Thoracic aorta (tissue), 2 donors: ENCODE data around the gene CMTM2. TPM values are rescaled to one million over a fixed set of nuclear protein-coding genes. Genes with fewer than 3 reads are reported as not detected.

Experiments
- ATAC-seq: fragments of 150-250 bp; one replicate; pipeline ENCODE4 v1.8.0; 2017; ENCODE audit warnings: low read depth; ENCODE audit not compliant: insufficient number of reproducible peaks, low FRiP score
- DNase-seq: peaks from one replicate; pipeline ENCODE4 v3.0.0-alpha.2; 2020; ENCODE audit warnings: low spot score
- H3K27ac ChIP-seq, 2 donors: fragments of 200-600 bp; sonication (generic); 1 replicate in 1 of 2; 2 replicates in 1 of 2; pipeline ENCODE4 v1.5.1; 2016; ENCODE audit warnings: mild to moderate bottlenecking in 2 of 2, moderate library complexity in 2 of 2
- H3K27me3 ChIP-seq: fragments of 200-600 bp; sonication (generic); replicated peaks from 2 replicates; pipeline ENCODE4 v1.6.0; 2016; ENCODE audit warnings: mild to moderate bottlenecking; ENCODE audit not compliant: insufficient read depth
- H3K36me3 ChIP-seq: fragments of 200-600 bp; sonication (generic); one replicate; pipeline ENCODE4 v1.5.1; 2016
- H3K4me1 ChIP-seq, 2 donors: fragments of 200-600 bp; sonication (generic); 1 replicate in 1 of 2; 2 replicates in 1 of 2; pipeline versions ENCODE4 v1.5.1 to v1.6.0; 2016; ENCODE audit warnings: low read depth in 2 of 2, mild to moderate bottlenecking in 1 of 2; ENCODE audit not compliant: control insufficient read depth in 1 of 2
- H3K4me3 ChIP-seq: fragments of 200-600 bp; sonication (generic); 2 replicates; pipeline ENCODE4 v1.5.1; 2016; ENCODE audit warnings: mild to moderate bottlenecking
- H3K9me3 ChIP-seq: fragments of 200-600 bp; sonication (generic); 2 replicates; pipeline ENCODE4 v1.5.1; 2016
- total RNA-seq, 2 donors: library from RNA; depleted of rRNA; stranded (reverse); fragments of >200 nt; gene quantifications; one replicate each; pipeline versions ENCODE4 v1.1.0 to v1.2.3, GENCODE V29; 2016
- TF ChIP-seq, protein P1 (sequence below): fragments of 200-600 bp; sonication (generic); IDR thresholded peaks from one replicate; pipeline ENCODE4 v1.5.1; 2019; ENCODE audit warnings: antibody characterized with exemption

CMTM2 gene
- total RNA-seq, 2 donors from 2014 or later: 1.7 TPM; not detected in 1

DNA sequence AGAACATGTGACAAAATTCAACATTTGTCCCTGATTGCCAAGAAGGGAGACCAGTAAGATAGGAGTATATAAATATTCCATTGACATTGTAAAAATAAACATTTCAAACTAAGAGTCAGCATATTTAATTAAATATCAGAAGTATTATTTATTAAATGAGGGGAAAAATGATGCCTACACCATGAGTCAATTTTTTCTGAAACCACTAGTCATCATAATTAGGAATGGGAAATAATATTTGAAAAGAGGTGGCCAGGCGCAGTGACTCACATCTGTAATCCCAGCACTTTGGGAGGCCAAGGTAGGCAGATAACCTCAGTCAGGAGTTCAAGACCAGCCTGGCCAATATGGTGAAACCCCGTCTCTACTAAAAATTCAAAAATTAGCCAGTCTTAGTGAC lies 10.9 kb upstream of the CMTM2 start:
- peaks cover 9 to 20% of the 10 kb centered on the region in 2 donors for H3K4me1 ChIP-seq
- no peak overlapping the region for H3K4me3 ChIP-seq
- no peak overlapping the region for H3K27ac ChIP-seq
- H3K9me3 ChIP-seq: no peaks in the 10 kb centered on the region
- ATAC-seq (no peak), DNase-seq (no peak)
- H3K27me3 ChIP-seq: no peaks in the 10 kb centered on the region
- TF ChIP-seq, protein P1, sequence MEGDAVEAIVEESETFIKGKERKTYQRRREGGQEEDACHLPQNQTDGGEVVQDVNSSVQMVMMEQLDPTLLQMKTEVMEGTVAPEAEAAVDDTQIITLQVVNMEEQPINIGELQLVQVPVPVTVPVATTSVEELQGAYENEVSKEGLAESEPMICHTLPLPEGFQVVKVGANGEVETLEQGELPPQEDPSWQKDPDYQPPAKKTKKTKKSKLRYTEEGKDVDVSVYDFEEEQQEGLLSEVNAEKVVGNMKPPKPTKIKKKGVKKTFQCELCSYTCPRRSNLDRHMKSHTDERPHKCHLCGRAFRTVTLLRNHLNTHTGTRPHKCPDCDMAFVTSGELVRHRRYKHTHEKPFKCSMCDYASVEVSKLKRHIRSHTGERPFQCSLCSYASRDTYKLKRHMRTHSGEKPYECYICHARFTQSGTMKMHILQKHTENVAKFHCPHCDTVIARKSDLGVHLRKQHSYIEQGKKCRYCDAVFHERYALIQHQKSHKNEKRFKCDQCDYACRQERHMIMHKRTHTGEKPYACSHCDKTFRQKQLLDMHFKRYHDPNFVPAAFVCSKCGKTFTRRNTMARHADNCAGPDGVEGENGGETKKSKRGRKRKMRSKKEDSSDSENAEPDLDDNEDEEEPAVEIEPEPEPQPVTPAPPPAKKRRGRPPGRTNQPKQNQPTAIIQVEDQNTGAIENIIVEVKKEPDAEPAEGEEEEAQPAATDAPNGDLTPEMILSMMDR: no peak
- H3K36me3 ChIP-seq: no peaks in the 10 kb centered on the region

DNA sequence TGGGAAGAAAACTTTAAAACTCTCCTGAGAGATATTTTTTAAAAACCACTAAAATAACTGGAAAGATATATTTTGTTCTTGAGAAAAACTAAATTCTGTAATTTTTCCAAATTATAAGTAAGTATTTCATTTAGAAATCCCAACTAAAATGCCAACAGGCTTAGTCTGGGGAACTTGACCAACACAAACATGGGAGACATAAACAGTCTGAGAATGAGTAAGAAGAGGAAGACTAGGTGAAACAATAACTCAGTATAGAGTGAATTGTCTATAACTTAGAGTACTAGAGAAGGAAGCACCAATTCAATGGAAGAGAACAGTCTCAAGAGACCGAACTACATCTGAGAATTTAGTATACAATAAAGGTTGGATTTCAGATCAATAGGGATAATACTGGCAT lies 10.1 kb upstream of the CMTM2 start:
- H3K27me3 ChIP-seq: no peaks in the 10 kb centered on the region
- no peaks in the 10 kb centered on the region for H3K36me3 ChIP-seq
- no peak overlapping the region for H3K27ac ChIP-seq
- H3K9me3 ChIP-seq: no peaks in the 10 kb centered on the region
- TF ChIP-seq, protein P1: no peak
- DNase-seq: no peak
- no peak for ATAC-seq
- H3K4me1 ChIP-seq: peaks cover 9 to 20% of the 10 kb centered on the region in 2 donors
- H3K4me3 ChIP-seq: no peak overlapping the region

DNA sequence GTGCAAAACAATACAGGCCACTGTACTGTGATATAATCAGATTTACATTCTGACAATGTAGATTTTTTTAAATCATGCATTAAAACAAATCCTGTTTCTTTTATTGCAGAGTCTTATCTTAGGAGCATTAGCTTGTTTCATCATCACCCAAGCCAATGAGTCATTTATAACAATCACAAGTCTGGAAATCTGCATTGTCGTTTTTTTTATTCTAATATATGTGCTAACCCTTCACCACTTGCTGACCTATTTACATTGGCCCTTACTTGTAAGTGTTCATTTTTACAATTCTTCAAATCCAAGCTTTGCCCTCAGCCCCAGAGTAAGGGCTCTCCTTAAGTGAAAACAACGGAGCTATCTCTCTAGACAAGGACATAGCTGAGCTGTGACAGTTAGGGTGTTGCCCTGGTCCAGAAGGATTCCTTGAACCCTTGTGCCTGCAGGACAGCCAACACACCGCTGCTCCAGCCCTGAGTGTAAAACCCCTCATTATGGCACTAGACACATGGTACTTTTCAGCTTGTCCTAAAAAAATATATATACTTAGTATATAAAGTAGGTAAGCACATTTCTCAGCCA lies 9.3 kb upstream of the CMTM2 start:
- H3K9me3 ChIP-seq: no peaks in the 10 kb centered on the region
- no peak overlapping the region for H3K4me3 ChIP-seq
- peaks cover 9 to 20% of the 10 kb centered on the region in 2 donors for H3K4me1 ChIP-seq
- no peak overlapping the region for H3K27ac ChIP-seq
- DNase-seq (no peak), ATAC-seq (no peak)
- no peaks in the 10 kb centered on the region for H3K36me3 ChIP-seq
- no peaks in the 10 kb centered on the region for H3K27me3 ChIP-seq
- TF ChIP-seq, protein P1: no peak

DNA sequence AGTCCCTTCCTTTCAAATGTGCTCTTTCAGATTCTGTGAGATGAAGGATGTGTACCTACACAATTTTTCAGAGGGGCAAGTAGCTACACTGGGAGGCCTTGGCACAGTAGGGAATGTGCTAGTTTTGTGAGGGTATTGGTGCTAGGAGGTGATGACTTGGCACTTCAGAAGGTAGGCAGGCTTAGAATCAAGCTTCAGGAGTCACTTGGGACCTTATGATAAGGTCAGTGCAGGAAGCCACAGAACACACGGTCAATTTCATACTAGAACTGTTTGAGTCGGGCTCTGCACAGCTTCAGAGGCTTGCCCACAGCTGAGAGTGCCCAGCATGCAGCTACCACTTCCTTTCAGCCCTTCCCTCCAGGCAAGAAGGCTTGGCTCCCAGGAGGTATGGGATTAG lies 6.9 kb upstream of the CMTM2 start:
- Histone ChIP-seq H3K4me3 (no peak overlapping the region), H3K36me3 (no peaks in the 10 kb centered on the region), H3K9me3 (no peaks in the 10 kb centered on the region), H3K27me3 (no peaks in the 10 kb centered on the region), H3K4me1 (peaks cover 9 to 20% of the 10 kb centered on the region in 2 donors), H3K27ac (no peak overlapping the region)
- DNase-seq: no peak
- TF ChIP-seq, protein P1: no peak
- ATAC-seq: no peak

DNA sequence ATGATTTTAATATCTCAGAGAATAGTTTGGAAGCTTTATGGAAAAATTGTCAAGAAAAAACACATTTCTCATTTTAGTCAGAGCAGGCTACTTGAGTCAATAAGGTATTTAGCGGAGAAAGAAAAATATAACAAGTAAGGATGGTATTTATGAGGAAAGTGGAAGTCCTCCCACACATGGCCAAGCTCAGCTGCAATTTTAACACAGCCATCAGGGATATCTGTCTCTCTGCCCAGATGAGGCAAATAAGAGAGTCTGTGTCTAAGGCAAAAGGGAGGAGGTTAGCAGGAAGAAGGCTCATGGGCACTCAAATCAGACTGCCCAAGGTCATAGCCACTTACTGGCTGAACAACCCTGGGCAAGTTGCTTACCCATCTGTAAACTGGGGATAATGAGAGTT lies 5.2 kb upstream of the CMTM2 start:
- Histone ChIP-seq H3K4me3 (no peak overlapping the region), H3K36me3 (no peaks in the 10 kb centered on the region), H3K9me3 (no peaks in the 10 kb centered on the region), H3K27ac (no peak overlapping the region), H3K27me3 (no peaks in the 10 kb centered on the region), H3K4me1 (peaks cover 11 to 24% of the 10 kb centered on the region in 2 donors)
- TF ChIP-seq, protein P1: no peak
- DNase-seq (no peak), ATAC-seq (no peak)
